ENCODE measurements around the gene ZNF592. TPM values are rescaled to one million over a fixed set of nuclear protein-coding genes. Genes with fewer than 3 reads are reported as not detected.

Gene ZNF592
- total RNA-seq, 1 donor from 2014 or later = 29.1 TPM

DNA sequence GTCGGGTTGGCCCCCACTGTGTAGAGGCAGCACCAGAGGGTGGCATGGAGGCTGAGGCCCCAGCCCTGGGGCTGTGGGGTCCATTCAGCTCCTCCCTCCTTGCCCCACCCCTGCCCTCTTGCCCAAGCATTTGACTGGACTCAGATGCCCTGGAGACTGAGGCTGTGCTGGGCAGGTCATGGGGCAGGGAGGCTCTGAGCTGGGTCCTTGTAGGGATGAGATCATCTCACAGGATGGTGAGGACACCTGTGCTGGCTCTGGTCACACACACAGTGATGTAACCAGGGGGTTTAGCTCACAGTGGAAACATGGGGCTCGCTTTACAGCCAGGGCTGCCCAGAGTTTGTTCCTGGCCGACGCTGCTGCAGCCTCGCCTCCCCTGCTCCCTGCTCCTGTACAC, 86.6 kb downstream of the ZNF592 start:
- Mint-ChIP-seq H3K36me3 (ENCODE audit: low read depth, unreplicated experiment) (peaks cover 33% of the 10 kb centered on the region), H3K4me1 (ENCODE audit: unreplicated experiment) (peaks cover 36% of the 10 kb centered on the region), H3K27ac (ENCODE audit: unreplicated experiment) (no peak overlapping the region), H3K27me3 (ENCODE audit: unreplicated experiment) (peaks cover 7% of the 10 kb centered on the region), H3K9me3 (ENCODE audit: unreplicated experiment) (no peaks in the 10 kb centered on the region), H3K4me3 (ENCODE audit: unreplicated experiment) (no peak overlapping the region)
- DNase-seq (ENCODE audit: low spot score) = no peak
- TF ChIP-seq, protein P1, sequence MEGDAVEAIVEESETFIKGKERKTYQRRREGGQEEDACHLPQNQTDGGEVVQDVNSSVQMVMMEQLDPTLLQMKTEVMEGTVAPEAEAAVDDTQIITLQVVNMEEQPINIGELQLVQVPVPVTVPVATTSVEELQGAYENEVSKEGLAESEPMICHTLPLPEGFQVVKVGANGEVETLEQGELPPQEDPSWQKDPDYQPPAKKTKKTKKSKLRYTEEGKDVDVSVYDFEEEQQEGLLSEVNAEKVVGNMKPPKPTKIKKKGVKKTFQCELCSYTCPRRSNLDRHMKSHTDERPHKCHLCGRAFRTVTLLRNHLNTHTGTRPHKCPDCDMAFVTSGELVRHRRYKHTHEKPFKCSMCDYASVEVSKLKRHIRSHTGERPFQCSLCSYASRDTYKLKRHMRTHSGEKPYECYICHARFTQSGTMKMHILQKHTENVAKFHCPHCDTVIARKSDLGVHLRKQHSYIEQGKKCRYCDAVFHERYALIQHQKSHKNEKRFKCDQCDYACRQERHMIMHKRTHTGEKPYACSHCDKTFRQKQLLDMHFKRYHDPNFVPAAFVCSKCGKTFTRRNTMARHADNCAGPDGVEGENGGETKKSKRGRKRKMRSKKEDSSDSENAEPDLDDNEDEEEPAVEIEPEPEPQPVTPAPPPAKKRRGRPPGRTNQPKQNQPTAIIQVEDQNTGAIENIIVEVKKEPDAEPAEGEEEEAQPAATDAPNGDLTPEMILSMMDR (IDR thresholded peaks at IDR 0.05; ENCODE audit: unreplicated experiment) = no peak

DNA sequence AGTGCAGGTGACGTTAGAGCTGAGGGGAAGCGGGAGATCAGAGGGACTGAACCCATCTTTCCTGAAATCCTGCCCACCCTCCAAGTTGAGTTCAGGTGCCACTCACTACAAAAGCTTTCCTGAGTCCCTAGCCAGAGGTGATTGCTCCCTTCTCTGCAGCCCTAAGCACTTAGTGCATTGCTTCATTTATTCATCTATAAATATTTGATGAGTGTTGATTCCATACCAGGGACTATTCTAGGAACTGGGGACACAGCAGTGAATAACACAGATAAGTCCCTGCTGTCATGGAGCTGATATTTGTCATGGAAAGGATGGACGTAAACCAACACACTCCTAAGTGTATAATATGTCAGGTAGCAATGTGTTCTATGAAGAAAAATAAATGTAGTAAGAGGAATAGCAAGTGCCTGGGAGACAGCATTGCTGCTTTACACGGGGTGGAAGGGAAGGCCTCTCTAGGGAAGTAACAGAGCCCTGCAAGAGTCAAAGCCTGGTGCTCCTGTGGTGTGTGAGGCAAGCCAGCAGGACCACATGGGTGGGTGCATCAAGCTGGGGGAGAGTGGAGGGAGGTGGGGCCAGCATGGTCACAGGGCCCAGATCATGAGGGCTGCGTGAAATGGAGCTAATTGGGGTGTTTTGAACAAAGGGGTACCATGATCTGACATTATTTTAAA, 87.4 kb downstream of the ZNF592 start:
- no peaks in the 10 kb centered on the region for H3K9me3 Mint-ChIP-seq (ENCODE audit: unreplicated experiment)
- H3K27me3 Mint-ChIP-seq (ENCODE audit: unreplicated experiment) = peaks cover 7% of the 10 kb centered on the region
- H3K4me3 Mint-ChIP-seq (ENCODE audit: unreplicated experiment) = no peak overlapping the region
- H3K27ac Mint-ChIP-seq (ENCODE audit: unreplicated experiment) = peak overlapping the region; percentile 15
- no peak for DNase-seq (ENCODE audit: low spot score)
- peaks cover 31% of the 10 kb centered on the region for H3K4me1 Mint-ChIP-seq (ENCODE audit: unreplicated experiment)
- TF ChIP-seq, protein P1 (IDR thresholded peaks at IDR 0.05; ENCODE audit: unreplicated experiment) = no peak
- H3K36me3 Mint-ChIP-seq (ENCODE audit: low read depth, unreplicated experiment) = peaks cover 33% of the 10 kb centered on the region

DNA sequence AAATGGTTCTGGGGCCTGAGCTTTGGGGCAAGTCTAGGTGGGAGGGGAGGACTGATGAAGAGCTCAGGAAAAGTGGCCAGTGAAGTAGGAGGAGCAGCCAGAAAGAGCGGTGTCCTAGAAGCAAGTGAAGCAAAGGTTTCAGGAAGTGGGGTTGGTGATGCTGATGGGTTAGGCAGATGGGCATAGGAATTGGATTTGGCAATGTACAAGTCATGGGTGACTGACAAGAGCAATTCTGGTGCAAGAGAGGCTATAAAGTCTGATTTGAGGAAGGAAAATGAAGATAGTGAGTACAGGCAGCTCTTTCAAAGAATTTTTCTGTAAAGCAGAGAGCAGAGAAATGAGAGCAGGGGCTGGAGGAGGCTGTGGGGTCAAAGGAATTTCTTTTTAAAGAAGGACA, 88.5 kb downstream of the ZNF592 start:
- no peak overlapping the region for H3K27ac Mint-ChIP-seq (ENCODE audit: unreplicated experiment)
- H3K36me3 Mint-ChIP-seq (ENCODE audit: low read depth, unreplicated experiment) = peaks cover 43% of the 10 kb centered on the region
- peaks cover 7% of the 10 kb centered on the region for H3K27me3 Mint-ChIP-seq (ENCODE audit: unreplicated experiment)
- no peak overlapping the region for H3K4me3 Mint-ChIP-seq (ENCODE audit: unreplicated experiment)
- no peak for DNase-seq (ENCODE audit: low spot score)
- peaks cover 33% of the 10 kb centered on the region for H3K4me1 Mint-ChIP-seq (ENCODE audit: unreplicated experiment)
- H3K9me3 Mint-ChIP-seq (ENCODE audit: unreplicated experiment) = no peaks in the 10 kb centered on the region
- TF ChIP-seq, protein P1 (IDR thresholded peaks at IDR 0.05; ENCODE audit: unreplicated experiment) = no peak

DNA sequence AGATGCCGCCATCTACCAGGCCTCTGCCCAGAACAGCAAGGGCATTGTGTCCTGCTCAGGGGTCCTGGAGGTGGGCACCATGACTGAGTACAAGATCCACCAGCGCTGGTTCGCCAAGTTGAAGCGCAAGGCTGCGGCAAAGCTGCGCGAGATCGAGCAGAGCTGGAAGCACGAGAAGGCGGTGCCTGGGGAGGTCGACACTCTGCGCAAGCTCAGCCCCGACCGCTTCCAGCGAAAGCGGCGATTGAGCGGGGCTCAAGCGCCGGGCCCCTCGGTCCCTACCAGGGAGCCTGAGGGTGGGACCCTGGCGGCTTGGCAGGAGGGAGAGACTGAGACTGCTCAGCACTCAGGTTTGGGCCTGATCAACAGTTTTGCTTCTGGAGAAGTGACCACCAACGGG, 91.3 kb downstream of the ZNF592 start:
- Mint-ChIP-seq H3K27ac (ENCODE audit: unreplicated experiment) (no peak overlapping the region), H3K4me1 (ENCODE audit: unreplicated experiment) (peaks cover 17% of the 10 kb centered on the region), H3K9me3 (ENCODE audit: unreplicated experiment) (no peaks in the 10 kb centered on the region), H3K4me3 (ENCODE audit: unreplicated experiment) (no peak overlapping the region), H3K36me3 (ENCODE audit: low read depth, unreplicated experiment) (peaks cover 31% of the 10 kb centered on the region), H3K27me3 (ENCODE audit: unreplicated experiment) (peaks cover 7% of the 10 kb centered on the region)
- TF ChIP-seq, protein P1 (IDR thresholded peaks at IDR 0.05; ENCODE audit: unreplicated experiment) = no peak
- DNase-seq (ENCODE audit: low spot score) = no peak

DNA sequence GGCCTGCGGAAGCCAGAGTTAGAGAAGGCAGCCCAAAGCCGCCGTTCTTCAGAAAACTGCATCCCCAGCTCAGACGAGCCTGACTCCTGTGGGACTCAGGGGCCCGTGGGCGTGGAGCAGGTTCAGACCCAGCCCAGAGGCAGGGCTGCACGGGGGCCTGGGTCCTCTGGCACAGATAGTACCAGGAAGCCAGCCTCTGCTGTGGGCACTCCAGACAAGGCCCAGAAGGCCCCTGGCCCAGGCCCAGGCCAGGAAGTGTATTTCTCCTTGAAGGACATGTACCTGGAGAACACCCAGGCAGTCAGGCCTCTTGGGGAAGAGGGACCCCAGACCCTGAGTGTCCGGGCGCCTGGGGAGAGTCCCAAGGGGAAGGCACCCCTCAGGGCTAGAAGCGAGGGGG, 91.9 kb downstream of the ZNF592 start:
- no peaks in the 10 kb centered on the region for H3K9me3 Mint-ChIP-seq (ENCODE audit: unreplicated experiment)
- H3K27me3 Mint-ChIP-seq (ENCODE audit: unreplicated experiment) = peaks cover 6% of the 10 kb centered on the region
- no peak overlapping the region for H3K4me3 Mint-ChIP-seq (ENCODE audit: unreplicated experiment)
- TF ChIP-seq, protein P1 (IDR thresholded peaks at IDR 0.05; ENCODE audit: unreplicated experiment) = no peak
- H3K4me1 Mint-ChIP-seq (ENCODE audit: unreplicated experiment) = peaks cover 21% of the 10 kb centered on the region
- H3K27ac Mint-ChIP-seq (ENCODE audit: unreplicated experiment) = no peak overlapping the region
- DNase-seq (ENCODE audit: low spot score) = no peak
- peaks cover 31% of the 10 kb centered on the region for H3K36me3 Mint-ChIP-seq (ENCODE audit: low read depth, unreplicated experiment)

Data from endothelial cell (in vitro differentiated cells).